Loucy (cell line): ENCODE results near the gene C20orf202.

Experiments used
- H2AFZ ChIP-seq: fragments of 200-600 bp; sonication (generic); 2 replicates; pipeline ENCODE4 v1.6.0; 2016; ENCODE audit warnings: antibody characterized with exemption, mild to moderate bottlenecking, low read length, moderate library complexity
- H3F3A ChIP-seq: fragments of 200-600 bp; 2 replicates; pipeline ENCODE4 v1.6.0; 2016; ENCODE audit warnings: antibody characterized with exemption, low read depth, mild to moderate bottlenecking
- H3K27me3 ChIP-seq: fragments of 200-600 bp; sonication (generic); 2 replicates; pipeline ENCODE4 v1.6.1; 2014; ENCODE audit warnings: low read length, mild to moderate bottlenecking; ENCODE audit not compliant: insufficient read depth, poor library complexity, severe bottlenecking
- H3K36me3 ChIP-seq: fragments of 200-600 bp; sonication (generic); 2 replicates; pipeline ENCODE4 v1.6.1; 2016; ENCODE audit warnings: low read length; ENCODE audit not compliant: insufficient read depth
- H3K4me1 ChIP-seq: fragments of 200-600 bp; sonication (generic); 2 replicates; pipeline ENCODE4 v1.5.1; 2014; ENCODE audit warnings: low read length, mild to moderate bottlenecking; ENCODE audit not compliant: insufficient read depth, poor library complexity, severe bottlenecking
- H3K4me2 ChIP-seq: fragments of 200-600 bp; sonication (generic); 2 replicates; pipeline ENCODE4 v1.6.0; 2014; ENCODE audit warnings: antibody characterized with exemption, low read length, low read depth, mild to moderate bottlenecking; ENCODE audit not compliant: poor library complexity, severe bottlenecking
- H3K4me3 ChIP-seq: fragments of 200-600 bp; sonication (generic); 2 replicates; pipeline ENCODE4 v1.5.1; 2014; ENCODE audit warnings: low read length, mild to moderate bottlenecking, mixed read lengths; ENCODE audit not compliant: poor library complexity, severe bottlenecking
- H3K79me2 ChIP-seq: fragments of 200-600 bp; sonication (generic); 2 replicates; pipeline ENCODE4 v1.6.1; 2014; ENCODE audit warnings: low read length; ENCODE audit not compliant: insufficient read depth
- H3K9ac ChIP-seq: fragments of 200-600 bp; sonication (generic); 2 replicates; pipeline ENCODE4 v1.6.0; 2014; ENCODE audit warnings: mild to moderate bottlenecking, low read depth, low read length, moderate library complexity; ENCODE audit not compliant: poor library complexity, severe bottlenecking
- H3K9me2 ChIP-seq: fragments of 200-600 bp; sonication (generic); replicated peaks from 2 replicates; pipeline ENCODE4 v1.6.1; 2016; ENCODE audit warnings: low read depth, low read length, mixed read lengths
- H3K9me3 ChIP-seq: fragments of 200-600 bp; sonication (generic); 2 replicates; pipeline ENCODE4 v1.6.1; 2014; ENCODE audit warnings: mild to moderate bottlenecking, antibody characterized with exemption, low read length, low read depth; ENCODE audit not compliant: insufficient read depth
- H4K20me1 ChIP-seq: fragments of 200-600 bp; sonication (generic); 2 replicates; pipeline ENCODE4 v1.6.0; 2014; ENCODE audit warnings: antibody characterized with exemption, low read length, mild to moderate bottlenecking; ENCODE audit not compliant: insufficient read depth, poor library complexity, severe bottlenecking
- EZH2phosphoT487 ChIP-seq: fragments of 200-600 bp; IDR thresholded peaks from 2 replicates; pipeline ENCODE4 v1.6.1; 2018; ENCODE audit warnings: antibody characterized with exemption, mild to moderate bottlenecking, moderate library complexity, borderline replicate concordance
- TF ChIP-seq, protein P1 (sequence below): fragments of 200-600 bp; sonication (generic); conservative IDR thresholded peaks from 2 replicates; pipeline ENCODE4 v1.5.1; 2014; ENCODE audit warnings: mild to moderate bottlenecking, antibody characterized with exemption, low read length

Gene C20orf202

DNA sequence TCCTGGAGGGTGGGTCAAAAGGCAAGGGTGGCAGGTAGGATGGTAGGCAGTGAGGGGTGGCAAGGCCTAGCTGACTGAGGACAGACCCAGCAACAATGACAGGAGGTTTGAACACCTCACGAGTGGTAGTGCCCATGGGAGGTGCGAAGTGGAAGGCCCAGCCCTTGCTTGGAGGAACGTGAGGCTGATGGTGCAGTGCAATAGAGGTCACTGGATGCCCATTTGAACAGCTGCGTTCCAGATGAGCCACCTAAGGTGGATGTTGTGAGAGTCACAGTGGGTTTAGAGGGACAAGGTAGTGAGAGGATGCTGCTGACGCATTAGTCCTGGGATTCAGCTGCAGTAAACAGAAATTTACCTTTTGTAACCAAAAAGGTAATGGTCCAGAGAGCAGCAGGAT is 34.0 kb upstream of the C20orf202 start:
- Histone ChIP-seq H3K9me2 (no peaks in the 10 kb centered on the region), H4K20me1 (no peaks in the 10 kb centered on the region), H3K4me1 (peaks cover 4% of the 10 kb centered on the region), H3K36me3 (peaks cover 57% of the 10 kb centered on the region; the same call in 1 of the 2 replicates), H3K79me2 (no peaks in the 10 kb centered on the region), H3K9ac (no peak overlapping the region), H2AFZ (no peak overlapping the region), H3K4me3 (no peak overlapping the region), H3F3A (no peaks in the 10 kb centered on the region), H3K4me2 (no peak overlapping the region), H3K27me3 (no peaks in the 10 kb centered on the region), H3K9me3 (no peaks in the 10 kb centered on the region)
- TF ChIP-seq, protein P1, sequence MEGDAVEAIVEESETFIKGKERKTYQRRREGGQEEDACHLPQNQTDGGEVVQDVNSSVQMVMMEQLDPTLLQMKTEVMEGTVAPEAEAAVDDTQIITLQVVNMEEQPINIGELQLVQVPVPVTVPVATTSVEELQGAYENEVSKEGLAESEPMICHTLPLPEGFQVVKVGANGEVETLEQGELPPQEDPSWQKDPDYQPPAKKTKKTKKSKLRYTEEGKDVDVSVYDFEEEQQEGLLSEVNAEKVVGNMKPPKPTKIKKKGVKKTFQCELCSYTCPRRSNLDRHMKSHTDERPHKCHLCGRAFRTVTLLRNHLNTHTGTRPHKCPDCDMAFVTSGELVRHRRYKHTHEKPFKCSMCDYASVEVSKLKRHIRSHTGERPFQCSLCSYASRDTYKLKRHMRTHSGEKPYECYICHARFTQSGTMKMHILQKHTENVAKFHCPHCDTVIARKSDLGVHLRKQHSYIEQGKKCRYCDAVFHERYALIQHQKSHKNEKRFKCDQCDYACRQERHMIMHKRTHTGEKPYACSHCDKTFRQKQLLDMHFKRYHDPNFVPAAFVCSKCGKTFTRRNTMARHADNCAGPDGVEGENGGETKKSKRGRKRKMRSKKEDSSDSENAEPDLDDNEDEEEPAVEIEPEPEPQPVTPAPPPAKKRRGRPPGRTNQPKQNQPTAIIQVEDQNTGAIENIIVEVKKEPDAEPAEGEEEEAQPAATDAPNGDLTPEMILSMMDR, result no peak
- TF ChIP-seq EZH2phosphoT487, result no peak

DNA sequence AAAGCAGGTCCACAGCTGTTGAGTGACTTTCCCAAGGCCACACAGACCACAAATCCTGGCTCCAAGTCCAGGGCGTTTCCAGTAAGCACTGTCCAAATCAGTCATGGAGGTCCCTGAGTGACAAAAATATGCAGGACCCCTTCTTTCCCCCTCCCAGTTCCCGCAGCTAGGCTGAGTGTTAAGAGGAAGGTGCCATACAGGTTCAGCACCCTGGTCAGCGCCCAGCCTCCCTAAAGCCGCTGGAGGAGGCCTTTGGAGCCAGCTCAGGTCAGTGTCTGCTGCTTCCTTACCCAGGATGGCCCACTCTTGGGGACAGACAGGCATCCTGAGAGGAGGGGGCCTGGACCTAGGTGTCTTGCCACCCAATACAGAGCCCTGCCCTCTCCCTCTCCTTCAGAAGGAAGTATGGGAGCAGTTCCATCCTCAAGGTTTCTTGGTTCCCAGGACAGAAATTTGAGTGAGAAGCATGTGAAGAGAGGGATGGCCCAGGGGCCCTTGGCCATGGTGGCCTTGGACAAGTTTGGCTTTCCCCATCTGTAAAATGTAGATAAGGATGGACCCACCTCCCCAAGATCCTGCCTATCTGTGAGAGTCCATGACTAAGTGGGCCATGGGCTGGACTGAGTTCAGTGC is 31.7 kb upstream of the C20orf202 start:
- no peak overlapping the region for H3K4me2 ChIP-seq
- no peaks in the 10 kb centered on the region for H3F3A ChIP-seq
- H3K36me3 ChIP-seq, result peaks cover 37% of the 10 kb centered on the region; the same call in 1 of the 2 replicates
- no peaks in the 10 kb centered on the region for H4K20me1 ChIP-seq
- H3K27me3 ChIP-seq, result no peaks in the 10 kb centered on the region
- no peaks in the 10 kb centered on the region for H3K79me2 ChIP-seq
- TF ChIP-seq EZH2phosphoT487, result no peak
- TF ChIP-seq, protein P1, result no peak
- no peaks in the 10 kb centered on the region for H3K9me3 ChIP-seq
- no peak overlapping the region for H2AFZ ChIP-seq
- no peaks in the 10 kb centered on the region for H3K9me2 ChIP-seq
- H3K4me3 ChIP-seq, result no peak overlapping the region
- no peak overlapping the region for H3K9ac ChIP-seq
- H3K4me1 ChIP-seq, result no peaks in the 10 kb centered on the region

DNA sequence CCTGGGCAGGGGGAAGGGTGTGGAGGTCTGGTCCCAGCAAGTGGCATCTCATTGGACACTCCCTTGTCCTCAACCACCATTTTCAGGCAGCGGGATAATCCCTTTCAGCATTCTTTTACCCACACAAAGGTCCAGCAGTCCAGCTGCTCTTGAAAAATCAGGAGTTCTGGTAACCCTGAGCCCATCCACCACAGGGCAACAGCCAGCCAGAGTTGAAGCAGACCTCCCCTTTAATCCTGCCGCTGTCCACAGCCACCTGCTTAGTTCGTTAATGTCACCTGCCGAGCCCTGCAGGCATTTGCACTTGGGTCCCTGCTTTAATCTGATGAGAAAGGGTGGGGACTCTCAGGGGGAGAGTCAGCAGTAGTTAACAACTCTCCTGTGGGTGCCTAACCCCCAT is 29.6 kb upstream of the C20orf202 start:
- no peaks in the 10 kb centered on the region for H3K9me3 ChIP-seq
- no peak overlapping the region for H3K4me3 ChIP-seq
- peaks cover 18% of the 10 kb centered on the region; the same call in 1 of the 2 replicates for H3K36me3 ChIP-seq
- H3K4me1 ChIP-seq, result no peaks in the 10 kb centered on the region
- no peak overlapping the region for H2AFZ ChIP-seq
- no peak overlapping the region for H3K9ac ChIP-seq
- no peaks in the 10 kb centered on the region for H3F3A ChIP-seq
- H3K9me2 ChIP-seq, result no peaks in the 10 kb centered on the region
- no peaks in the 10 kb centered on the region for H4K20me1 ChIP-seq
- H3K27me3 ChIP-seq, result no peaks in the 10 kb centered on the region
- no peaks in the 10 kb centered on the region for H3K79me2 ChIP-seq
- TF ChIP-seq, protein P1, result no peak
- no peak for TF ChIP-seq EZH2phosphoT487
- H3K4me2 ChIP-seq, result no peak overlapping the region
